Type B pancreatic cell (in vitro differentiated cells): ENCODE results near the gene TEDC1. TPM values are rescaled to one million over a fixed set of nuclear protein-coding genes. Genes with fewer than 3 reads are reported as not detected.

ENCODE experiments used
- DNase-seq: peaks from one replicate; pipeline ENCODE4 v3.0.0; 2021; ENCODE audit warnings: mixed read lengths; ENCODE audit not compliant: unreplicated experiment; ENCODE audit errors: extremely low spot score
- H3K27ac Mint-ChIP-seq: 2 replicates; pipeline ENCODE4 v1.8.0; 2021; ENCODE audit warnings: mild to moderate bottlenecking, mixed read lengths
- H3K27me3 Mint-ChIP-seq: 2 replicates; pipeline ENCODE4 v1.8.0; 2021; ENCODE audit warnings: mixed read lengths
- H3K36me3 Mint-ChIP-seq: 2 replicates; pipeline ENCODE4 v1.8.0; 2021; ENCODE audit warnings: mixed read lengths
- H3K4me1 Mint-ChIP-seq: one replicate; pipeline ENCODE4 v1.8.0; 2021; ENCODE audit warnings: mixed read lengths; ENCODE audit not compliant: unreplicated experiment
- H3K4me3 Mint-ChIP-seq: 2 replicates; pipeline ENCODE4 v1.8.0; 2021; ENCODE audit warnings: mild to moderate bottlenecking, mixed read lengths
- H3K9me3 Mint-ChIP-seq: 2 replicates; pipeline ENCODE4 v1.8.0; 2021; ENCODE audit warnings: mixed read lengths
- total RNA-seq: library from RNA; stranded (reverse); gene quantifications from 2 replicates; pipeline ENCODE4 v1.2.1, GENCODE V29; 2021; ENCODE audit warnings: low replicate concordance
- TF ChIP-seq, protein P1 (sequence below): fragments of 200-600 bp; sonication (generic); conservative IDR thresholded peaks from 2 replicates; pipeline ENCODE4 v1.5.0; 2021; ENCODE audit warnings: antibody characterized with exemption, mild to moderate bottlenecking

TEDC1 gene
- total RNA-seq, 1 donor from 2014 or later: 22.1 TPM

DNA sequence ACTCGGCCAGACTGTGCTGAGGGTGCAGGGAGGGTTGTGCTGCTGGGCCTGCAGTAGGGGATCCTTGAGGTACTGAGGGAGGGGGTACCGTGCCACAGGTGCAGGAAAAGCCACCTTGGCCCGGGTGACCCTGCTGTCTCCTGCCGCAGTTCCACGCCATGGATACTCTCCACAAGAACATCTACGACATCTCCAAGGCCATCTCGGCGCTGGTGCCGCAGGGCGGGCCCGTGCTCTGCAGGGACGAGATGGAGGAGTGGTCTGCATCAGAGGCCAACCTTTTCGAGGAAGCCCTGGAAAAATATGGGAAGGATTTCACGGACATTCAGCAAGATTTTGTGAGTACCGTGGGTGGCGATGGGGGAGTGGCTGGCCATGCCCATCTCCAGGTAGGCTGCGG, 30.4 kb upstream of the TEDC1 start:
- H3K27ac Mint-ChIP-seq: no peak overlapping the region
- no peak for DNase-seq
- no peaks in the 10 kb centered on the region for H3K4me1 Mint-ChIP-seq
- TF ChIP-seq, protein P1, sequence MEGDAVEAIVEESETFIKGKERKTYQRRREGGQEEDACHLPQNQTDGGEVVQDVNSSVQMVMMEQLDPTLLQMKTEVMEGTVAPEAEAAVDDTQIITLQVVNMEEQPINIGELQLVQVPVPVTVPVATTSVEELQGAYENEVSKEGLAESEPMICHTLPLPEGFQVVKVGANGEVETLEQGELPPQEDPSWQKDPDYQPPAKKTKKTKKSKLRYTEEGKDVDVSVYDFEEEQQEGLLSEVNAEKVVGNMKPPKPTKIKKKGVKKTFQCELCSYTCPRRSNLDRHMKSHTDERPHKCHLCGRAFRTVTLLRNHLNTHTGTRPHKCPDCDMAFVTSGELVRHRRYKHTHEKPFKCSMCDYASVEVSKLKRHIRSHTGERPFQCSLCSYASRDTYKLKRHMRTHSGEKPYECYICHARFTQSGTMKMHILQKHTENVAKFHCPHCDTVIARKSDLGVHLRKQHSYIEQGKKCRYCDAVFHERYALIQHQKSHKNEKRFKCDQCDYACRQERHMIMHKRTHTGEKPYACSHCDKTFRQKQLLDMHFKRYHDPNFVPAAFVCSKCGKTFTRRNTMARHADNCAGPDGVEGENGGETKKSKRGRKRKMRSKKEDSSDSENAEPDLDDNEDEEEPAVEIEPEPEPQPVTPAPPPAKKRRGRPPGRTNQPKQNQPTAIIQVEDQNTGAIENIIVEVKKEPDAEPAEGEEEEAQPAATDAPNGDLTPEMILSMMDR: no peak
- no peaks in the 10 kb centered on the region for H3K27me3 Mint-ChIP-seq
- H3K4me3 Mint-ChIP-seq: no peak overlapping the region
- H3K36me3 Mint-ChIP-seq: no peaks in the 10 kb centered on the region
- no peaks in the 10 kb centered on the region for H3K9me3 Mint-ChIP-seq

GRCh38 chr14:105461903-105462302, 29.1 kb upstream of the TEDC1 start:
- Mint-ChIP-seq H3K4me3 (no peak overlapping the region), H3K27ac (no peak overlapping the region), H3K4me1 (no peaks in the 10 kb centered on the region), H3K27me3 (no peaks in the 10 kb centered on the region), H3K9me3 (no peaks in the 10 kb centered on the region), H3K36me3 (no peaks in the 10 kb centered on the region)
- TF ChIP-seq, protein P1: no peak
- DNase-seq: no peak

- TF ChIP-seq, protein P1: no peak
- Mint-ChIP-seq H3K4me1 (no peaks in the 10 kb centered on the region), H3K27me3 (no peaks in the 10 kb centered on the region), H3K9me3 (no peaks in the 10 kb centered on the region), H3K4me3 (no peak overlapping the region), H3K27ac (no peak overlapping the region), H3K36me3 (no peaks in the 10 kb centered on the region)
- DNase-seq: no peak
Observed at GRCh38 chr14:105464501-105464900, 26.5 kb upstream of the TEDC1 start.

DNA sequence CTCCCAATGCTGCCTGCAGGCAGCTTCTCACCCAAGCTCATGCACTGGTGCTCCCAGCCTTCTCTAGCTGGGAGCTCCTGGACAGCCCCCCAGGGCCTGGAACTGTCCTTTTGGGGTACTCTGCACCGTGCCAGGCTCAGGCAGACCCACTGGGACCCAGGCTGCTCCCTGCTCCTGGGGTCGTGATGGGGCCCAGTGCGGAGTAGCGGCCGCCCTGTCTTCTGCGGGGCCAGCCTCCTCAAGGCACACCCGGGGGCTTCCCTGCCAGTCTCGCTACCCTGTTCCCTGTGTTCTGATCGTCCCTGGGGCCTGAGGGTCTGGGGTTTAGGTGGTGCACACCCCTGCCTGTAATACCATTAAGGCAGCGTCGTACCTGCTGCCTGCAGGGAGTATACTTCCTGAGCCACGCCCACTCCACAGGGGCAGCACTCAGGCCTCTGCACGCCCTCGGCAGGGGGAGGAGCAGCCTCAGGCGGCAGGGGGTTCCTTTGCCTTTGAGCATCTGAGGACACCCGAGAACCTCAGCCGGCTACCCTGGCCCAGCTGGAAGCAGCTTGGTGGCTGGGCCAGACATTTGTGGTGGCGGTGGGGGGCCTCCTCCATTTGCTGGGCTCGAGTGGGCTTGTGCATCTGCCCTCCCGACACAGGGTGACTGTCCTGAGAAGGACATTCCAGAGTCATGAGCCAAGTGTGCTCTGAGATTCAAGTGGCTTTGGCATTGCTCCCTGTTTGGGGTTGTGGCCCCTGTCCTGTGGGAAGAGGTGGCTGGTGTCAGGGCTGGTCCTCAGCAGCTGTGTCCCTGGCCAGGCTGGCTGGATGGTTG, 25.6 kb upstream of the TEDC1 start:
- H3K36me3 Mint-ChIP-seq: no peaks in the 10 kb centered on the region
- H3K4me1 Mint-ChIP-seq: no peaks in the 10 kb centered on the region
- TF ChIP-seq, protein P1: no peak
- no peak overlapping the region for H3K27ac Mint-ChIP-seq
- H3K27me3 Mint-ChIP-seq: no peaks in the 10 kb centered on the region
- H3K4me3 Mint-ChIP-seq: no peak overlapping the region
- no peaks in the 10 kb centered on the region for H3K9me3 Mint-ChIP-seq
- DNase-seq: no peak

DNA sequence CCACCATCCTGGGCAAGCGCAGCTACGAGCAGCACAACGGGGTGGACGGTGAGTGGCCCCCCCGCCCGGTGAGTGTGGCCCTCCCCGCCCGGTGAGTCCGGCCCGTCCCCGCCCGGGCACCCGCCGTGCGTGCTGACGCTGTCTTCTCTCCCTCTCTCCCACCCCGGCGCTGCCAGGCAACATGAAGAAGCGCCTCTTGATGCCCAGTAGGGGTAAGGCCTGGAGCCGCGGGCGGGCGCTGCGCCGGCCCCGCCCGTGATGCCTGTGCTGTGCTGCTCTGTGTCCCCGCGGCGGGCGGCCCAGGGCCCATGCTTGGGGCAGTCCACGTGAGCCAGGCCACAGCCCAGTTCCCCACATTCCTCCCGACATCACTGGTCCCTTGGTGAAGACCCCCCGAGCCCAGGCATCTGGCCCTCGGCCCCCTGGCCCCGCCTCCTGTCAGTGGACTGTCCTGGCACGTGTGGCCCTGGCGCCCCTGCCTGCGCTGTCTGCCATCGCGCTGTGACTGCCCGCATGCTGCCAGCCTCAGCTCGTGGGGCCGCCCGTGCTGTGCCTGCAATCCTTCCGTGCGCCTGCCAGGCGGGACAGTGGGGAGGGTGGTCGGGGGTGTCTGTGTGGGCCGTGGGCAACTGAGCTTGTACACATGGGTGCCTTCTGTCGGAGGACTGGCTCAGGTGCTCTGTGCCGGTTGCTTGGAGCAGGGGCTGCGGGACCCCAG, 24.4 kb upstream of the TEDC1 start:
- Mint-ChIP-seq H3K36me3 (no peaks in the 10 kb centered on the region), H3K4me3 (no peak overlapping the region), H3K27ac (no peak overlapping the region), H3K9me3 (no peaks in the 10 kb centered on the region), H3K27me3 (no peaks in the 10 kb centered on the region), H3K4me1 (no peaks in the 10 kb centered on the region)
- TF ChIP-seq, protein P1: no peak
- DNase-seq: no peak
